ENCODE results near the gene CHD5.

DNA sequence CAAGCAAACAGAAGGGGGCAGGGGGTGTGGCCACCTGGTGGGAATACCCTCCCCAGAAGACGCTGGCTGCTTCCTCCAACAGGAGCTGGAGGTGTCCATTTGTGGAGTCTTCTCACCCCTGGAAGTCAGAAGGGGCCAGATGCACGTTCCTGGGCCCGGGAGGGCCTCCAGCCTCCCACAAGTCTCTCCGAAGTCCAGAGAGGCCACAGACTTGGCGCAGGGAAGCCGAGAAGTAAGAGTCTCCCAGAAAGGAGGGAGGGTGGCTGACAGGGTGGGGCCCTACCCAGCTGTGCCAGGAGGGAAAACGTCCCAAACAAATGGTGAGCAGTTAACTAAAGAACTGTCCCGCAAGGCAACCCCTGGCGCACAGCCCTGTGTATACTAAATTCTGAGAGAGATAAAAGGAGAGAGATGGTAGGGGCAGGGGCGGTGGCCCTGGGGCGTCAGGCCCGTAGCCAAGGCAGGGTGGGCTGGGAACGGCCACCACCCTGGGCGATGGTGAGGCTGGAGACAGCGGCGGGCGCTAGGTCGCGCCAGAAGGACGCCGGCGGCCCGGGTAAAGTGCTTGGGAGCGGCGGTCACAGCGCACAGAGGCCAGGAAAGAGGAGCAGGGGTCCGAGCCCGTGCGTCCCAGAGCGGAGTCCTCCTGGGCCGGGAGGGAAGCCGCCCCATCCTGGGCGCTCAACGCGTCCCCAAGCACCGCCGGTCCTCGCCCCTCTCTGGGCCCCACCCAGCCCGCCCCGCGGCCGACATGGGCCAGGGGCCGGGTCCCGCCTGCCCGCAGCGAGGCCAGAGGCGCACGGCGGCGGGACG is 1.2 kb downstream of the CHD5 start:
- TF ChIP-seq, protein P1, sequence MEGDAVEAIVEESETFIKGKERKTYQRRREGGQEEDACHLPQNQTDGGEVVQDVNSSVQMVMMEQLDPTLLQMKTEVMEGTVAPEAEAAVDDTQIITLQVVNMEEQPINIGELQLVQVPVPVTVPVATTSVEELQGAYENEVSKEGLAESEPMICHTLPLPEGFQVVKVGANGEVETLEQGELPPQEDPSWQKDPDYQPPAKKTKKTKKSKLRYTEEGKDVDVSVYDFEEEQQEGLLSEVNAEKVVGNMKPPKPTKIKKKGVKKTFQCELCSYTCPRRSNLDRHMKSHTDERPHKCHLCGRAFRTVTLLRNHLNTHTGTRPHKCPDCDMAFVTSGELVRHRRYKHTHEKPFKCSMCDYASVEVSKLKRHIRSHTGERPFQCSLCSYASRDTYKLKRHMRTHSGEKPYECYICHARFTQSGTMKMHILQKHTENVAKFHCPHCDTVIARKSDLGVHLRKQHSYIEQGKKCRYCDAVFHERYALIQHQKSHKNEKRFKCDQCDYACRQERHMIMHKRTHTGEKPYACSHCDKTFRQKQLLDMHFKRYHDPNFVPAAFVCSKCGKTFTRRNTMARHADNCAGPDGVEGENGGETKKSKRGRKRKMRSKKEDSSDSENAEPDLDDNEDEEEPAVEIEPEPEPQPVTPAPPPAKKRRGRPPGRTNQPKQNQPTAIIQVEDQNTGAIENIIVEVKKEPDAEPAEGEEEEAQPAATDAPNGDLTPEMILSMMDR (IDR thresholded peaks at IDR 0.05), result no peak
- no peak for TF ChIP-seq ZFX (IDR thresholded peaks at IDR 0.05; ENCODE audit: borderline replicate concordance)
